Tongue (tissue), 2 donors: Measurements from ENCODE around the gene CFHR4. TPM values are rescaled to one million over a fixed set of nuclear protein-coding genes. Genes with fewer than 3 reads are reported as not detected.
"Not testable (repeated sequence)": the region's sequence is repeated elsewhere in the genome, so short reads cannot be mapped to it uniquely, and the experiment has no call there.

Experiments
- DNase-seq: peaks from one replicate; pipeline ENCODE4 v3.0.0-alpha.2; 2015
- total RNA-seq: library from RNA; depleted of rRNA; stranded (reverse); fragments of >200 nt; gene quantifications from one replicate; pipeline ENCODE4 v1.2.3, GENCODE V29; 2014

CFHR4 gene
- total RNA-seq, 1 donor from 2014 or later = not detected

DNA sequence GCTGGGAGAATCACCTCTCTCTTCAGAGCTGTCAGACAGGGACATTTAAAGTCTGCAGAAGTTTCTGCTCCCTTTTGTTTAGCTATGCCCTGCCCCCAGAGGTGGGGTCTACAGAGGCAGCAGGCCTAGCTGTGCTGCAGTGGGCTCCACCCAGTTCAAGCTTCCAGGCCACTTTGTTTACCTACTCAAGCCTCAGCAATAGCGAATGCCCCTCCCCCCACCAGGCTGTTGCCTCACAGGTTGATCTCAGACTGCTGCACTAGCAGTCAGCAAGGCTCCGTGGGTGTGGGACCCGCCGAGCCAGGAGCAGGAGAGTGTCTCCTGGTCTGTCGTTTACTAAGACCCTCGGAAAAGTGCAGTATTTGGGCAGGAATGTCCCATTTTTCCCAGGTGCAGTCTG, 53.6 kb downstream of the CFHR4 start:
- DNase-seq = not testable (repeated sequence)

DNA sequence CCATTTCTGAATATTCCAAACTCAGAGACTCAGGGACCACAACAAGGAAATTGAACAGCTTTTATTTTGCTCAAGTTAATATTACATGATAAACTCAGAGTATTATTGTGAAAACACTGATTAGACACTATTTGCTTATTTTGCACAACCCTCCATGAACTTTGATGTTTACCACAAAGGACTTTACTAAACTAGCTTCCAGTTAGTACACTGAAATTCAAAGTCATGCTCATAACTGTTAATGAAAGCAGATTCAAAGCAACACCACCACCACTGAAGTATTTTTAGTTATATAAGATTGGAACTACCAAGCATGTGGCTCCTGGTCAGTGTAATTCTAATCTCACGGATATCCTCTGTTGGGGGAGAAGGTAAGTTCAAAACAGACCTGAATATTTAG, 55.7 kb downstream of the CFHR4 start, which contains the start of gene CFHR2:
Gene CFHR2 (plus strand): TSS at position 171 of the 400 bp plus-strand sequence. CDS start 143 bp downstream, at position 314.
- not testable (repeated sequence) for DNase-seq

DNA sequence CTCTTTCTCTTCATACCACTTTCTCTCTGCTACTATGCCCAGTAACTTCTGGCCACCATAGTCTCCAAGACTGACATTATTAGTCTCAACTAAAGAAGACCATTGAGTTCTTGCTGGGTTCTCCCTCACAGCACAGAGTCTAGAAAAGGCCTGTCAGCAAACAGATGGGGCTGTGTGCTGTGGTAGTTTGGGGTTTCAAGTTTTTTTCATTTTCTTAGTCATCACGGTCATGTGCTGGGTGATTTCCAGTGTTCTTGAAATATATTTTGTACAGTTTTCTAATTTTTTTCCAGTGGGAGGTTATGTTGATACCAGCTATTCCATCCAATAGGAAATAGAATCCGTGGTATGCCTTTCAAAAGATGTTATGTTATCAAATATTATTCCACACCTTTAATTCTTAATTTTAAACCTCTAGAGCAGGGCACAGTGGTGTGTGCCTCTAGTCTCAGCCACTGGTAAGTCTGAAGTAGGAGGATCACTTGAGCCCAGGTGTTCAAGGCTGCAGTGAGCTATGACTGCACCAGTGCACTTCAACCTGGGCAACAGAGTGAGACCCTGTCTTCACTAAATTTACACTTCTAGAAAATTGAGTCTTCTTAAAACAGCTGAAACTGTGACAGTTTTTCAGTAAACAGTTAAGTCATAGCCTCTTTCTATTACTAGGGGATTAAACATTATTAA, 64.0 kb downstream of the CFHR4 start:
- no peak for DNase-seq

DNA sequence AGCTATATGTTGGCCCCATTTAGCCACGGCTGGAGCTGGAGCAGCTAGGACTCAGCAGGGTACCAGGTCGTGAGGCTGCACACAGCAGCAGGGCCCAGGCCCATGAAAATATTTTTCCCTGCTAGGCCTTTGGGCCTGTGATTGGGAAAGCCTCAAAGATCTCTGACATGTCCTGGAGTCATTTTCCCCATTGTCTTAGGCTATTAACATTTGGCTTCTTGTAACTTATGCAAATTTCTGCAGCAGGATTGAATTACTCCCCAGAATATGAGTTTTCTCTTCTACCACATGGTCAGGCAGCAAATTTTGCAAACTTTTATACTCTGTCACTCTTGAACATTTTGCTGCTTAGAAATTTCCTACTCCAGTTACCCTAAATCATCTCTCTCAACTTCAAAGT, 66.9 kb downstream of the CFHR4 start:
- DNase-seq = no peak

DNA sequence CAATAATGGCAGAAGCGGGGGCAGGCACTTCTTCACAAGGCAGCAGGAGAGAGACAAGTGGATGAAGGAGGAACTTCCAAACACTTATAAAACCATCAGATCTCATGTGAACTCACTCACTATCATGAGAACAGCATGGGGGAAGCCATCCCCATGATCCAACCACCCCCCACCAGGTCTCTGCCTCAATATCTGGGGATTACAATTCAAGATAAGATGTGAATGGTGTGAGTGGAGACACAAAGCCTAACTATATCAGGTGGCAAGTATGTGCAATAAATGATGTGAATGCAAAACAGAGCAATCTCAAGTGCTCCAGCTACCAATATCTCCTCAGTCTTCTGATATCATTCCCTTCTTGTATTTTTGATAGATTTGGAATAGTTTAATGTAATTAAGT, 68.1 kb downstream of the CFHR4 start:
- DNase-seq = no peak

DNA sequence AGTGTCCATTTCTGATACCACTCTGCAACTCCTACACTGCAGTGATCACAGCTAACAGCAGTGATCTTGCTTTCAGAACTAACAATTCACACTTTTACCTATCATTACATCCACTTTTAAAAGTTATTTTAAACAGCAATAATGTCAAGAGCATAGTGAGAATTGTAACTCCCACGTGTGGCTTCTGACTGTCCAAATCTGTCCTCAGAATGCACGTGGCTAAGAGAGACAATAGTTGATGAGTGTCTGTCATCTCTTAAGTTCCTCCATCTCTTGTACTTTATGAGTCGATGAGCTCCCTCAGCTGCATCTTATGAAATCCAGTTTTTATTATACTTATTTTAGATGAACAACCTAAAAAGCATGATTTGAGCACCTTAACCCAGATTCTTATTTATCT, 73.0 kb downstream of the CFHR4 start:
- DNase-seq = no peak

Other genes starting within 250 kb of the CFHR4 start
- 126 TPM for gene CFH, start 236.0 kb upstream of the CFHR4 start, total RNA-seq
- gene CFHR3, start 113.2 kb upstream of the CFHR4 start, total RNA-seq = 0.51 TPM
- not detected for gene CFHR1, start 68.3 kb upstream of the CFHR4 start, total RNA-seq
- gene CFHR2, start 55.7 kb downstream of the CFHR4 start, total RNA-seq = not detected
- gene CFHR5, start 89.5 kb downstream of the CFHR4 start, total RNA-seq = not detected
- gene F13B, start 179.2 kb downstream of the CFHR4 start, total RNA-seq = not detected